SIG-M5 treated with dmso at 0.1 percent for 504 hours (cell line): ENCODE data around the gene IRX1.

Source experiments
- DNase-seq: peaks from one replicate; lab custom pipeline; 2025; ENCODE audit not compliant: unreplicated experiment; lab: John Stamatoyannopoulos, UW

IRX1 gene

GRCh38 chr5:3600106-3601060, 4.8 kb downstream of the IRX1 start:
- DNase-seq: no peak

GRCh38 chr5:3601061-3601710, 5.6 kb downstream of the IRX1 start:
- no peak for DNase-seq

- DNase-seq: no peak
Measured at GRCh38 chr5:3601911-3602782, 6.5 kb downstream of the IRX1 start.

GRCh38 chr5:3602785-3603502, 7.3 kb downstream of the IRX1 start:
- DNase-seq: no peak

- no peak for DNase-seq
Measured at GRCh38 chr5:3604501-3604900, 8.9 kb downstream of the IRX1 start.

GRCh38 chr5:3605298-3606010, 9.8 kb downstream of the IRX1 start:
- DNase-seq: no peak

- no peak for DNase-seq
Measured at GRCh38 chr5:3606121-3606831, 10.6 kb downstream of the IRX1 start.

- no peak for DNase-seq
Measured at GRCh38 chr5:3607541-3608181, 12.0 kb downstream of the IRX1 start.

- no peak for DNase-seq
Measured at GRCh38 chr5:3609120-3609681, 13.6 kb downstream of the IRX1 start.

- DNase-seq: no peak
Measured at GRCh38 chr5:3612591-3613042, 17.0 kb downstream of the IRX1 start.

- DNase-seq: no peak
Measured at GRCh38 chr5:3613726-3614125, 18.1 kb downstream of the IRX1 start.

- no peak for DNase-seq
Measured at GRCh38 chr5:3615217-3615616, 19.6 kb downstream of the IRX1 start.

GRCh38 chr5:3615829-3616228, 20.2 kb downstream of the IRX1 start:
- DNase-seq: no peak

- no peak for DNase-seq
Measured at GRCh38 chr5:3619579-3619978, 23.9 kb downstream of the IRX1 start.

- no peak for DNase-seq
Measured at GRCh38 chr5:3622961-3623360, 27.3 kb downstream of the IRX1 start.

- no peak for DNase-seq
Measured at GRCh38 chr5:3625626-3626025, 30.0 kb downstream of the IRX1 start.

GRCh38 chr5:3634061-3634460, 38.4 kb downstream of the IRX1 start:
- DNase-seq: no peak

GRCh38 chr5:3639175-3639574, 43.5 kb downstream of the IRX1 start:
- no peak for DNase-seq

GRCh38 chr5:3642231-3642630, 46.6 kb downstream of the IRX1 start:
- no peak for DNase-seq
